ENCODE results near the gene CDK11B.

CDK11B gene

GRCh38 chr1:1671365-1672119, 12.7 kb upstream of the CDK11B start:
- no peak overlapping the region for H3K4me3 ChIP-seq (ENCODE audit: low read depth, low read length)
- ChIA-PET CTCF (no interaction called here), POLR2A (no interaction called here)
- TF ChIP-seq, protein P1, sequence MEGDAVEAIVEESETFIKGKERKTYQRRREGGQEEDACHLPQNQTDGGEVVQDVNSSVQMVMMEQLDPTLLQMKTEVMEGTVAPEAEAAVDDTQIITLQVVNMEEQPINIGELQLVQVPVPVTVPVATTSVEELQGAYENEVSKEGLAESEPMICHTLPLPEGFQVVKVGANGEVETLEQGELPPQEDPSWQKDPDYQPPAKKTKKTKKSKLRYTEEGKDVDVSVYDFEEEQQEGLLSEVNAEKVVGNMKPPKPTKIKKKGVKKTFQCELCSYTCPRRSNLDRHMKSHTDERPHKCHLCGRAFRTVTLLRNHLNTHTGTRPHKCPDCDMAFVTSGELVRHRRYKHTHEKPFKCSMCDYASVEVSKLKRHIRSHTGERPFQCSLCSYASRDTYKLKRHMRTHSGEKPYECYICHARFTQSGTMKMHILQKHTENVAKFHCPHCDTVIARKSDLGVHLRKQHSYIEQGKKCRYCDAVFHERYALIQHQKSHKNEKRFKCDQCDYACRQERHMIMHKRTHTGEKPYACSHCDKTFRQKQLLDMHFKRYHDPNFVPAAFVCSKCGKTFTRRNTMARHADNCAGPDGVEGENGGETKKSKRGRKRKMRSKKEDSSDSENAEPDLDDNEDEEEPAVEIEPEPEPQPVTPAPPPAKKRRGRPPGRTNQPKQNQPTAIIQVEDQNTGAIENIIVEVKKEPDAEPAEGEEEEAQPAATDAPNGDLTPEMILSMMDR (IDR thresholded peaks at IDR 0.05; ENCODE audit: insufficient read depth, low read length, missing control alignments): no peak
- no peak for DNase-seq (ENCODE audit: low read depth, low spot score)

GRCh38 chr1:1670866-1671265, 12.1 kb upstream of the CDK11B start:
- ChIA-PET POLR2A (no interaction called here), CTCF (no interaction called here)
- TF ChIP-seq, protein P1 (IDR thresholded peaks at IDR 0.05; ENCODE audit: insufficient read depth, low read length, missing control alignments): no peak
- no peak for DNase-seq (ENCODE audit: low read depth, low spot score)
- no peak overlapping the region for H3K4me3 ChIP-seq (ENCODE audit: low read depth, low read length)

- ChIA-PET POLR2A (no interaction called here), CTCF (no interaction called here)
- no peak for DNase-seq (ENCODE audit: low read depth, low spot score)
- H3K4me3 ChIP-seq (ENCODE audit: low read depth, low read length): no peak overlapping the region
- TF ChIP-seq, protein P1 (IDR thresholded peaks at IDR 0.05; ENCODE audit: insufficient read depth, low read length, missing control alignments): no peak
Observed at GRCh38 chr1:1669468-1670440, 10.9 kb upstream of the CDK11B start.

- H3K4me3 ChIP-seq (ENCODE audit: low read depth, low read length): no peak overlapping the region
- TF ChIP-seq, protein P1 (IDR thresholded peaks at IDR 0.05; ENCODE audit: insufficient read depth, low read length, missing control alignments): no peak
- POLR2A ChIA-PET: no interaction called here
- CTCF ChIA-PET: interaction anchor here (0.9 to 1.5 kb wide), 2 partner anchors 12 to 16 kb away, joined by 3 to 5 read pairs; no protein-coding TSS in a partner anchor
- no peak for DNase-seq (ENCODE audit: low read depth, low spot score)
Observed at GRCh38 chr1:1666526-1666925, 7.7 kb upstream of the CDK11B start.

DNA sequence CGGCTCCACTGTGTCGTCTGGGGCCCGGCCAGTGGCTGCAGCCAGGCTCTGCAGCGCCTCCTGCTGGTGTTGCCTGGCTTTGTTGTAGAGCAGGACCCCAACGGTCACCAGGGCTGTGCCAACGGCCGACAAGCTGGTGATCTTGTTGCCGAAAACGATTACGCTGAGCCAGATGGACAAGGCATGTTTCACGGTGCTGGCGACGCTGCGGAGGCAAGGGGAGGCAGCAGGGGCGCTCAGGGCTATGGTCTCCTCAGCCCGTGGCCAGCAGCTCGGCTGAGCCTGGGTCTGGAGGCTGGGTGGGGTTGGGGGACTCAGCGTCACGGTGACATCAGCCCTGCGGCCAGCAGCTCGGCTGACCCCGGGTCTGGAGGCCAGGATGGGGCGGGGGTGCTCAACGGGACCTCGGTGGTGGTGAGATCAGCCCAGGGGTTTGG, 7.0 kb upstream of the CDK11B start:
- no peak overlapping the region for H3K4me3 ChIP-seq (ENCODE audit: low read depth, low read length)
- TF ChIP-seq, protein P1 (IDR thresholded peaks at IDR 0.05; ENCODE audit: insufficient read depth, low read length, missing control alignments): peak; percentile 30
- CTCF ChIA-PET: interaction anchor here (0.6 to 1.5 kb wide), 4 partner anchors 13 to 19 kb away, joined by 3 to 5 read pairs (median 3); no protein-coding TSS in a partner anchor
- DNase-seq (ENCODE audit: low read depth, low spot score): no peak
- POLR2A ChIA-PET: interaction anchor here (0.6 kb wide), 2 partner anchors 11 to 15 kb away, joined by 3 to 5 read pairs; no protein-coding TSS in a partner anchor

Measured in AG04449 (cell line).